CD4-positive, alpha-beta T cell treated with Interleukin-21 for 1 hour (primary cell): Measurements from ENCODE around the gene BCL11B.

Source experiments
- DNase-seq: peaks from one replicate; pipeline ENCODE4 v3.0.0-alpha.2; 2020

The BCL11B gene

GRCh38 chr14:99155173-99156089 is 116.6 kb downstream of the BCL11B start:
- no peak for DNase-seq

- no peak for DNase-seq
Measured at GRCh38 chr14:99150236-99150635, 121.8 kb downstream of the BCL11B start.

GRCh38 chr14:99148861-99149610 is 123.0 kb downstream of the BCL11B start:
- DNase-seq = no peak

GRCh38 chr14:99148131-99148530 is 123.9 kb downstream of the BCL11B start:
- no peak for DNase-seq

- DNase-seq = no peak
Measured at GRCh38 chr14:99147366-99147740, 124.6 kb downstream of the BCL11B start.

GRCh38 chr14:99146616-99147365 is 125.2 kb downstream of the BCL11B start:
- no peak for DNase-seq

DNA sequence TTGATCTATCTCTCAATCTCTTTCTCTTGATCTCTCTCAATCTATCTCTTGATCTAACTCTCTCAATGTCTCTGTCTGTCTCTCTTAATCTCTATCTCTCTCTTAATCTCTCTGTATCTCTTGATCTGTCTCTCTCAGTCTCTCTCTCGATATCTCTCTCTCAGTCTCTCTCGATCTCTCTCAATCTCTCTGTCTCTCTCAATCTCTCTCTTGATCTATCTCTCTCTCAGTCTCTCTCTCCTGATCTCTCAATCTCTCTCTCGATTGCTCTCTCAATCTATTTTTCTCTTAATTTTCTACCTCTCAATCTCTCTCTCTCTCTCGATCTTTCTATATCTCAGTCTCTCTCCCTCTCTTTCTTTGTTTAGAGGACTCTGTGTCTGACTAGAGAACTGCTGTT is 126.7 kb downstream of the BCL11B start:
- no peak for DNase-seq

DNA sequence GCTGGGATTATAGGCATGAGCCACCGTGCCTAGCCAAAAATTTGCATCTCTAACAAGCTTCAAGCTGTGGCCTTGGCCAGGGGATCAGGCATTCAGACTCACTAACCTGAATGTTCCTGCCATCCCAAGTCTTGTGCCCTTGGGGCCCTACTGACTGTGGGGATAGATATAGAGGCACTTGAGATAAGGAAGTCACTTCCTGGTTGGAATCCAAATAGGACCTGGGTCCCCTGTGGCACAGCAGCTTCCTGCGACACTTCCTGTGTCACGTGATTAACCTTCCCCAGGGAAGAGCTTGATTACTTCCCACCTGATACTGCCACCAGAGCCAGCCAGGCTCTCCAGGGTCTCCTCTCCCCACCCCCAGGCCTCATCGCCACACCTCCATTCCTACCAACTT is 128.2 kb downstream of the BCL11B start:
- no peak for DNase-seq

- no peak for DNase-seq
Measured at GRCh38 chr14:99143126-99143525, 128.9 kb downstream of the BCL11B start.

GRCh38 chr14:99141236-99141635 is 130.8 kb downstream of the BCL11B start:
- no peak for DNase-seq

- DNase-seq = no peak
Measured at GRCh38 chr14:99138999-99139865, 132.8 kb downstream of the BCL11B start.

DNA sequence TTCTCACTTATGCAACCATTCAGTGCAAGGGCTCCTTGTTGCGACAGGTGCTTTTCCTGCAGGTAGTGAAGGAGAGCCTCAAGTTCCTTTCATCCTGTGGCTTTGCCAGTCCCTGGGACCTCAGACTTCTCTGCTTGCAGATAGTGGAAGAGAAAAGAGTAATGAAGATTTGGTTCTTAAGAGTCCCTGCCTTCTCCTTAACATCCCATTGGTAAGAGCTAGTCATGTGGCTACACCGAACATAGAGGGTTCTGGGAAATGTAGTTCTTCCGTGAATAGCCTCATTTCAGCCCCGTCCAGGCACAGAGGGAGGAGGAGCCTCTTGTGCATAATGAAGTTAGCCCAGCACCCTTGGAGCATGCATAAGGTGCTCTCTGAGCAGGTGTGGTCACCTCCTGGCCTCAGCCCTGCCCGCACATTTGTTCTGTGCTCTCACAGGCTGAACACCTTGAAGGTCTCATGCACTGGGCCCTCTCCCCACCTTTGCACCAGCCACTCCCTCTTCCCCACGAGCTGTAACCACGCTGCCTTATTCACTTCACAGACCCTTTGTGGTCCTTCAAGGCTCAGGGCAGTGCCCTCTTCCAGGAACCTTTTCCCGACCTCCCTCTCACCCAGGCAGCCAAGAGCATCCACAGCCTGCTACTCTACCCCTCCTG is 134.0 kb downstream of the BCL11B start:
- peak; percentile 27 for DNase-seq

GRCh38 chr14:99137001-99137700 is 134.8 kb downstream of the BCL11B start:
- no peak for DNase-seq

DNA sequence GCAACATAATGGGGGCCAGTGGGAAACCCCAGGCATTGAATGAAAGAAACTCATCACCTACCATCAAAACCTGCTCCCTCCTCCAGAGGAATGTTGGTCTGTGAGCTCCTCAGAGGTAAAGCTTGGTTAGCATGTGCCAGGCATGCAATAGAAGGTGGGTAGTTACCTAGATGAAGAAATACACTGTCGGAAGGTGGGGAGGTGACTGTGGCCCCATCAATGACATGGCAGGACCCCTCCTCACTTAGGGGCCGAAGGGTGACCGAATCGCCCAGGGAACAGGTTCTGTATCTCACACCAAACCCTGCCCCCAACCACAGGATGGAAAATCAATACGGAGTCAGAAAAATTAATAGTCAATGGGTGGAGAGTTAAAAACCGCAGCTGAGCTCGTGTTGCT is 135.6 kb downstream of the BCL11B start:
- DNase-seq = no peak

DNA sequence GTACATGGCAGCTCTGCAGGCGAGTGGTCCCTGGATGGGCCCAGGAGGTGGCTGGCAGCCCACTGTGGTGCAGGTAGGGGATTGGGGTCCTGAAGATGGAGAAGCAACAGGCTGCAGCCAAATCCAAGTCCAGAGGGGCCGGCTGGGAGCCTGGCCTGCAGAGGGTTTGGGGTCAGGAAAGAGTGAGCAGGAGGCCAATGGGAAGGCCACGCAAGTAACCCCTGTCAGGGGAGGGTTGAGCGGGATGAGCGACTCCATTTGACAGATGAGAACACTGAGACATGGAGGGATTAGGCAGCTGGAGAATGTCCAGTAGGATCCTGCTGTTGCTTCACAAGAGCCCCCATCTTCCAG is 136.0 kb downstream of the BCL11B start:
- DNase-seq = no peak

DNA sequence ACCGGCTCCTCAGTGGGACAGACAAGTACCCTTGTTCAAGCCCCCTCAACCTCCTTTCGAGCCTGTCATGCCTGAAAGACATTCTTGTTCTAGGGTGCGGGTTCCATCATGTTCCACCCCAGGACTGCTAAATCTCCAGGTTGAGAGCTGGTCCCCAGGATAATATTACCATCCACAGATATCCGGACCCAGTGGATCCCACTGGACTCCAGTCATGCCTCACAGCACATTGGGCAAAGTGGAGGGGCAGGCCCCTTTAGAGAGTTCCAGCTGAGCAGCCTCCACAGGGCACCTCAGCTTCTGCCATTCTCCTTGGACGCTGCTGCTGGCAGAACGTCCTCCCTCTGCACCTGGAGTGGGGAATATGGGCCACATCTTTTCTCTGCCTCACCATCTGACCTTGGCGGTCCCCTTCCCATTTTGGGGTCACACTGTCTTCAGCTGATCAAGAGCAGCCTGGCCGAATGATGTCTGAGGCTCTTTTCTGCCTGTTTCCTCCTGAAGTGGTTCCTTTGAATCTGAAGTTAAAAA is 137.4 kb downstream of the BCL11B start:
- no peak for DNase-seq

- no peak for DNase-seq
Measured at GRCh38 chr14:99133636-99134515, 138.1 kb downstream of the BCL11B start.

DNA sequence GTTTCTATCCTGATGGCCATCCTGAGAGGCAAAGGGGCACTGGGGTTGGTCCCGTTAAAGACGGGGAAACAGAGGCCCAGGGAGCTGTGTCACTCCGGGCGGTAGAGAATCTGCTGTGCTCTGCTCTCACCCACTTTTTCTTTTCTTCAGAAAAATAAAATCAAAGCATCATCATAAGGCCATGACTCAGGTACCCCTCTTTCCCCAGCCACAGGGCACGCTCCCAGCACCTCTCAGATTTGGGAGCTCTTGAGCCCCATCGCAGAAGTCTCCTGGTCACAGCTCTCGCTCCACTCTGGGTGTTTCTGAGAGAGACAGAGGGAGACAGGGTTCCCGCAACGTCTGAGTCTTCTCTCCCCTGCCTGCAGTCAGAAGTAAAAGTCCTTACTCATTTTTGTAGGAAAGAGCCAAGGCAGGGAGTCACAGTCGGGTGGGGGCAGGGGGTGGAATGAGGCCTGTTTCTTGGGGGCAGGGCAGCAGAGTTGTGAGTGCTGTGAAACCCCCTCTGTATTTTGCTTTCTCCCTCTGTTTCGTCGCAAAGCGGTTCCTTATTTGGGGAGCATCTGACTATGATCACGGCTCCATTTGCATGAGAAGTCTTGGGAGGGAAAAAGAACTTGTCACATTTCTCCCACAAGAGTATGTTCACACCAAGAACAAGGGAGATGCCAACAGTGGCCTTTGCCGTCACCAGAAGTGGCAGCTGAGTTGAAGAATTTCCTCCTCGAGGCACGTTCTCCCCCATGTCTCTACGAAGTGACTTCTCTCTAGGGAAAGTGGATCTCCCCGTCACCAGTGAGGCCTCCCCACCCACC is 139.0 kb downstream of the BCL11B start:
- no peak for DNase-seq

DNA sequence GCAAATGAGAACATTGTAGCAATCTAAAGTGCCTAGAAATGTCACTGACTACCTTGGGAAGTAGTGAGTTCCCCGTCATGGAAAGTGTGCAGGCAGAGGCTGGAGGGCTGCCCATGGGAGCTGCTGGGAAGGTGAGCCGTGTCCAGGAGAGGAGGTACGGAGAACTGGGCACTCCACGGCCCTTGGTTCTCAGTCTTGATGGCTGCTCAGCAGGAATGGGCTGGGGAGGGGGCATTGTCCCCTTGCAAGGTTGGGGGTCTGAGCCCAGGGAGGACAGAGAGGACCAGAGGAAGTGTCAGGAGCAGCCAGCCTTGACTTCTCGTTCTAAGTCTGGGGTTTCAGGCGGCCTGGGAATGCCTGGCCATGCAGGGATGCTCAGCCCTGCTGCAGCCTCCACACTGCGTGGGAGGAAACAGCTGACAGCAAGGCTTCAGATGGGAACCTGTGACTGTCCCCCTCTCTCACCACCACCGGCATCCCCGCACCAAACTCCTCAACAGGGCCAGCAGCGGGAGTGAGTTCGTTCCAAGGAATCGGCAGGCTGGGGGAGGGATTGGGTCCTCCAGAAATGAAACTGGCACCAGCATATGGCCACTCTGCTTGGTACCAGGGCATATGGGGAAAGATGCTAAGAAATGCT is 140.2 kb downstream of the BCL11B start:
- no peak for DNase-seq
